ENCODE data around the gene BCL2L14.

DNA sequence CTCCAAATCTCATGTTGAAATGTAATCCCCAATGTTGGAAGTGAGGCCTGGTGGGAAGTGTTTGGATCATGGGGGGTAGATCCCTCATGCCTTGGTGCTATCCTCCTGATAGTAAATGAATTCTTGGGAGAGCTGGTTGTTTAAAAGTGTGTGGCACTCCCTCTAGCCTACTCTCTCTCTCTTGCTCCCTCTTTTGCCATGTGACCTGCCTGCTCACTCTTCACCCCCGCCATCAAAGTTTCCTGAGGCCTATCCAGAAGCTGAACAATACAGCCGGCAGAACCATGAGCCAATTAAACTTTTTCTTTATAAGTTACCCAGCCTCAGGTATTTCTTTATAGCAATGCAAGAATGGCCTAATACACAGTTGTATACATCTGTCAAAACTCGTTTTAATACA is 62.5 kb downstream of the BCL2L14 start:
- TF ChIP-seq, protein P1, sequence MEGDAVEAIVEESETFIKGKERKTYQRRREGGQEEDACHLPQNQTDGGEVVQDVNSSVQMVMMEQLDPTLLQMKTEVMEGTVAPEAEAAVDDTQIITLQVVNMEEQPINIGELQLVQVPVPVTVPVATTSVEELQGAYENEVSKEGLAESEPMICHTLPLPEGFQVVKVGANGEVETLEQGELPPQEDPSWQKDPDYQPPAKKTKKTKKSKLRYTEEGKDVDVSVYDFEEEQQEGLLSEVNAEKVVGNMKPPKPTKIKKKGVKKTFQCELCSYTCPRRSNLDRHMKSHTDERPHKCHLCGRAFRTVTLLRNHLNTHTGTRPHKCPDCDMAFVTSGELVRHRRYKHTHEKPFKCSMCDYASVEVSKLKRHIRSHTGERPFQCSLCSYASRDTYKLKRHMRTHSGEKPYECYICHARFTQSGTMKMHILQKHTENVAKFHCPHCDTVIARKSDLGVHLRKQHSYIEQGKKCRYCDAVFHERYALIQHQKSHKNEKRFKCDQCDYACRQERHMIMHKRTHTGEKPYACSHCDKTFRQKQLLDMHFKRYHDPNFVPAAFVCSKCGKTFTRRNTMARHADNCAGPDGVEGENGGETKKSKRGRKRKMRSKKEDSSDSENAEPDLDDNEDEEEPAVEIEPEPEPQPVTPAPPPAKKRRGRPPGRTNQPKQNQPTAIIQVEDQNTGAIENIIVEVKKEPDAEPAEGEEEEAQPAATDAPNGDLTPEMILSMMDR (conservative IDR thresholded peaks at IDR 0.05; ENCODE audit: low read depth, low read length), result no peak
- TF ChIP-seq EZH2 (IDR thresholded peaks at IDR 0.05; ENCODE audit: low read length, unreplicated experiment), result no peak
- no peak for TF ChIP-seq EZH2phosphoT487 (IDR thresholded peaks at IDR 0.05; ENCODE audit: borderline replicate concordance, low read length)
